Fibroblast of lung (primary cell): ENCODE measurements around the gene DTYMK.

ENCODE experiments used
- EZH2 ChIP-seq: IDR thresholded peaks from 2 replicates; pipeline ENCODE4 v1.5.1; 2012; ENCODE audit warnings: low read length, control low read depth, mild to moderate bottlenecking; ENCODE audit errors: missing control alignments
- TF ChIP-seq, protein P1 (sequence below), 2 donors: IDR thresholded peaks in 1 of 2; conservative IDR thresholded peaks in 1 of 2; 1 replicate in 1 of 2; 2 replicates in 1 of 2; pipeline ENCODE4 v1.5.1; 2011 to 2012; ENCODE audit warnings: low read length in 2 of 2, control low read depth in 1 of 2, inconsistent platforms in 1 of 2, low read depth in 1 of 2, mild to moderate bottlenecking in 1 of 2

DNA sequence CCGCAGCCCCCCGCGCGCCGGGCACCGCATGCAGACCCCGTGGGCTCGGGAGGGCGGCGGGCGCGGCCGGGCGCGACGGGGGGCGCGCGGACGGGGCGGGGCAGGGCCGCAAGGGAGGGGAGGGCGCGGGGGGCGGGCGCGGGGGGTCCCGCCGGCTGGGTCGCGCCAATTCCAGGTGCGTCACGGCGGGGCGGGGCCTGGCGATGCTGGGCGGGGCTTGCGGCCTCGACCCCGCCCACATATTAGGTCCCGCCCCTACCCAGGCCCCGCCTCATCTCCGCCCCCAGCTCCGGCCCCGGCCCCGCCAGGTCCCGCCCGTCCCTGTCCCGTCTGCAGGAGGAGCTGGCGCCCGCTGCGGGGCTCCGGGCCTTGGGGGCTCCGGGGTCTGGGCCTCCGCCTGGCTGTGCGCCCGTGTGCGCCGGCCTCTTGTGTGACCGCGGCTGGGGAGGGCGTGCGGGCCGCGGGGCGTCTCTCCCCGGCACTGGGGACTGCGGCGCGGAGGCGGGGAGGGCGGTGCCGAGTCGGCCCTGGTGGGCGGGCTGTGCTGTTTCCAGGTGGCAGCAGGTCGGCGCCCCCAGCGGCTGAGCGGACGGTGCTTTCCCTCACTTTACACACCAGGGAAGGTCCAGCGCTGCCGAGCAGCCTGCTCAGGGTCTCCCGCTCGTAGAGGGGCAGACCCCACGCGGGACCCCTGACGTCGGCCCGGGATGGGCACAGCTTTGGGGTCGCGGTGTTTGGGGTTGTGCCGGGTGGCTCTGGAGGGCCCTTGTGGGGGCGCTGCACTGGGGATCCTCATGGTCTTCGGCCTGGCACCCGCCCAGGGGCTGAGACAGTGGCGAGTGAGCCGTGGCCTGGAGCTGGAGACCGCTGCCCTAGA, 15.8 kb upstream of the DTYMK start:
- TF ChIP-seq, protein P1, sequence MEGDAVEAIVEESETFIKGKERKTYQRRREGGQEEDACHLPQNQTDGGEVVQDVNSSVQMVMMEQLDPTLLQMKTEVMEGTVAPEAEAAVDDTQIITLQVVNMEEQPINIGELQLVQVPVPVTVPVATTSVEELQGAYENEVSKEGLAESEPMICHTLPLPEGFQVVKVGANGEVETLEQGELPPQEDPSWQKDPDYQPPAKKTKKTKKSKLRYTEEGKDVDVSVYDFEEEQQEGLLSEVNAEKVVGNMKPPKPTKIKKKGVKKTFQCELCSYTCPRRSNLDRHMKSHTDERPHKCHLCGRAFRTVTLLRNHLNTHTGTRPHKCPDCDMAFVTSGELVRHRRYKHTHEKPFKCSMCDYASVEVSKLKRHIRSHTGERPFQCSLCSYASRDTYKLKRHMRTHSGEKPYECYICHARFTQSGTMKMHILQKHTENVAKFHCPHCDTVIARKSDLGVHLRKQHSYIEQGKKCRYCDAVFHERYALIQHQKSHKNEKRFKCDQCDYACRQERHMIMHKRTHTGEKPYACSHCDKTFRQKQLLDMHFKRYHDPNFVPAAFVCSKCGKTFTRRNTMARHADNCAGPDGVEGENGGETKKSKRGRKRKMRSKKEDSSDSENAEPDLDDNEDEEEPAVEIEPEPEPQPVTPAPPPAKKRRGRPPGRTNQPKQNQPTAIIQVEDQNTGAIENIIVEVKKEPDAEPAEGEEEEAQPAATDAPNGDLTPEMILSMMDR (conservative IDR thresholded peaks at IDR 0.05 in 1 of 2, IDR thresholded peaks at IDR 0.05 in 1 of 2; ENCODE audit: low read depth in 1 of 2, low read length in 2 of 2): no peak
- TF ChIP-seq EZH2: no peak
